GM21515 (cell line): ENCODE measurements around the gene DYNLT4.
"Not testable (repeated sequence)": the region's sequence is repeated elsewhere in the genome, so short reads cannot be mapped to it uniquely, and the experiment has no call there.

Experiments used
- ATAC-seq: cut with Tn5 transposase; IDR thresholded peaks from one replicate; pipeline ENCODE4 v1.9.1; 2021; ENCODE audit not compliant: unreplicated experiment

DYNLT4 gene

DNA sequence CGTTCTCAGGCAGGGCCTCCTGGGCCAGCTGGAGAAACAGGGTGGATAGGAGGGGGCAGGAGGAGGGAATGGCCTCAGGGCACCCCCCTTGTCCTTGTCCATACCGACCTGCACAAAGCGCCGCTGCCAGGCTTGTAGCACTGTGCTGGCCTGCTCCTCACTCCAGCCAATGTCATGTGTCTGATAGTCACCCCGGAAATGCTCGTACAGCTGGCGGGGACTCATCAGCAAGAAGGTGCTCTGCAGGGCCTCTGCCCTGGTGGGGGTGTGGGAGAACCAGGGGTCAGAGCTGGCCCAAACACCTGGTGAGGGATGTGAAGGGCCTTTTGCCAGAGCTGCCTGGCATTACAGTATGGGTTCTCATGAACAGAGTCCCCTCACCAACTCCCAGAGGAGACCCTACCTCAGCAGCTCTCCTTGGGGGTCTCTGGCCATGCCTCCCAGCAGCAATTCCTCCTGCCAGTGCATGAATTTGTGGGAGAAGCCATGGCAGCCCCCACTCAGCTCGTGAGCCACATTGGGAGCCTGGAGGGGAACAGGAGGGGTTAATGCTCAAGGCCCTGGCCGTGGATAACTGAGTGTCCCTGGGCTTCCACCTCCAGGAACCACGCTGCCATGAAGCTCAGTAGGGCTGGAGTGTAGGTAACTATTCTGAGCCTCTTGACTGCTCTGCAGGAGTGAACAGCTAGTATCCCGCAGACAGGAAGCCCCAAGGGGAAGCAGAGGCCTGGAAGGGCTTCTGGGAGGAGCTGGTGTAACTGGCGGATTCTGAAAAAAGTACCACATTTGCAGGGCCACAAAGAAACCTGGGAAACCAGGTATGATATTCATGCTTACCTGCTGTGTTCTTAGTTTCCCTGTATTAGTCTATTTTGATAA lies 22.6 kb upstream of the DYNLT4 start:
- no peak for ATAC-seq

DNA sequence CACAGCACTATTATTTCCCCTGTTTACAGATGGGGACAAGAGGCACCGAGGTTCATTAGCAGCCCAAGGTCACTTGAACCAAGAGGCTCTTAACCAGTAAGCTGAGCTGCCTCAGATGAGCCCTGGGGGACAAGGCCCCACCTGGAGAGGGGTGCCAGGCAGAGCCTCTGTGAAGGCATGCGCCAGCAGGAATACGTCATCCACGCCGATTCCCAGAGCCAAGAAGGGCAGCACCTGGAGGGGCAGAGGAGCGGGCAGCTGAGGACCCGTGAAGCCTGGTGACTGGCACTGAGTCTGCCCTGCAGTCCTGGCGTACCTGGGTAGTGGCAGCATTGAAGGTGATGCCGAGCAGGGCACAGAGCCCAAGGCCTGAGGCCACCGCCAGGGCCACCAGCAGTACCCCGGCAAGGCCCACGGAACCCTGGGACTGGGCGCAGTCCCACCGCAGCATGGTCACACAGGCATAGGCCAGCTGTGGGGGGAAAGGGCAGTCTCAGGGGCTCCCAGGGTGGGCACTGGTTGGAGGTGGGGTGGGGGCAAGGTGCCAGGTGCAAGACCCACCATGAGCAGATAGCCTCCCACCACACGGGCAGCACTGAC lies 21.8 kb upstream of the DYNLT4 start:
- ATAC-seq, result no peak

DNA sequence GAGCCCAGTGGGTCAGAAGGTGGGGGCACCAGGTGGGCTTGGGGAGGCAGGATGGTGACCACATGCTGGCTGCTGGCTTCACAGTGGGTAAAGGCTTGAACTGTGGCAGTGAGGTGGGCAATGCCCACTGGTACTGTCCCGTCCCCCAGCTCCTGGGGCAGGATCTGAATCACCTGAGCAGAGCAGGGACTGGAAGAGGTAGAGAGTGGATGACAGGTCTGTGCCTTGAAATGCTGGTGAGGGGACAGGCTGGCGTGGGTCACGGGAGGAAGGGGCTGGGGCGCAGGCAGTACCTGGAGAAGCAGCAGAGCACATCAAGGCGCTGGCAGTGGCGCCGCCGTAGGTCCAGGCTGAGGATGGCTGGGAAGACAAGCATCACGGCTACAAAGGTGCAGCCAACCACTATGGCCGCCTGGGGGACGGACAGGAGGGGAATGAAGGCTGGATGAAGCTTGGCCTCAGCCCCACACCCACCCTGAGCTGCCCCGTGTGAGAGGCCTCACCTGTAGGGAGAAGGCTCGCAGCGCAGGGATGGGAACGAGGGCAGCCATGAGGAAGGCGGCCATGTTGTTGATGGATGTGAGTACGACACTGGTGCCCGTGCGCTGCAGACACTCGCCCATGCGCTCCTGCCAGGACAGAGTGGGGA lies 21.0 kb upstream of the DYNLT4 start:
- no peak for ATAC-seq

DNA sequence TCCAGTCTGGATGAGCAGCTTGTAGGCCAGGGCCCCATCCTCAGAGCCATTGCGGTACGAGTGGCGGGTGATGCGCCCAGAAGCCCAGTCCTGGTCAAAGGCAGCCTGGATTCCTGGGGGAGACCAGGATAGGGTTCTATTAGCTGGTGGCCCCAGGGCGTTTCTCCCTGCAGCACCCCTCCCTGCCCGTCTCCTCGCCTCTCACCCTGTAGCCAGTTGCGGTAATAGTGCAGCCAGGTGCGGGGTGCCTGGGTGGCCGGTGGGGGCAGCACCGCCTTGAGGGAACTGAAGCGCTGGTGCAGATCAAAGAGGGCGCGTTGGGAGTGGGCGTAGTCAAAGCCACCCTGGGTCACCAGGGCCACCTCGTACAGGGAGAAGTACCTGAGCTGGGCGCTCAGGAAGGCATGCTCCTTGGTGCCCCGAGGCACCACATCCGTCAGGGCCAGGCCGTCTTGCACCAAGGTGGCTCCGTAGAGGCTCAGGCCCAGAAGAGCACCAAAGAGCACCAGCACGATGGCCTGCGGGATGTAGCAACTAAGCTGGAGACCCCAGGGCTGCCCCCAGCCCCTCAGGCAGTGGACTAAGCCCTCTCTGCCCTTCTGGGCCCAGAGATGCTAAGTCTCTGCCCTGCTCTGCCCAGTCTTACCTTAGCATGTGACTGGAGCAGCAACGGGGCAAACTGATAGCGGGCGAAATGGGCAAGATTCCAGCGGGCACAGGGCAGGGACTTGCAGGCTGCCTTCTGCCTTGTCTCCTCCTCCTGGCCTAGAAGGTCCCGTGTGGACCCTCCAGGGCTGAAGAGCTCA lies 20.2 kb upstream of the DYNLT4 start:
- ATAC-seq, result no peak

DNA sequence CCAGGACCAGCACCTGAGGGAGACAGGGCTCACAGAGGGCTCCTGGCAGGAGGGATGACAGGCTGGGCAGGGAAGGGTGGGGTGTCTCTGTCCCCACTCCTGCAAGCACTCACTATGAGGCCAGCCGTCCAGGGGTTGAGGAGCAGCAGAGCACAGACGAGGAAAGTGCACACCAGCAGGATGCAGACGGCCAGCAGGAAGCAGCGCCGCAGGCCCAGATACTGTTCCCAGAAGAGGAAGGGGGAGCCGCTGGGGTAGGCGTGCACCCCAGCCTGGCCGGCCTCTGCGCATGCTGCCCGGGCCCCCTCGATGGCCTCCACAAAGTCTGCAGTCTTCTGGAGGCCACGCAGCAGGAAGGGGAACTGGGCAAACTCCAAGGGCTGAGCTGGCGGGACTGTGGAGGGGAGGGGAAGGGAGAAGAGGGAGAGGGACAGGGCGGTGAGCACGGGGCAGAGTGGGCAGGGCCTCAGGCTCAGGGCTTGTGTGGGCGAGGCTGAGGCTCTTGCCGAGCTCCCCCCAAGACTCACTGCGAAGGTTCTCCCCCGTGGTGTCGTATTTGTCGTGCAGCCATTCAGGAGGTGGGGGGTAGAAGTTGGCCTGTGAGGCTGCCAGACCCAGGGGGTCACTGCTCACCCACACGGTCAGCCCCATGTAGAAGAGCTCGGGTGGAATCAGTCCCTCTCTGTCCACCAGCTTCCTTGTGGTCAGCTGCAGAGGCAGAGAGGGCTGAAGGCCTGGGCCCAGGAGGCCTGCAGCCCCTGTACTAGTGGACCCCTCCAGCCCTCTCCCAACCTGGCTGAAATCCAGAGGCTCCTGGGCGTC lies 19.4 kb upstream of the DYNLT4 start:
- no peak for ATAC-seq

DNA sequence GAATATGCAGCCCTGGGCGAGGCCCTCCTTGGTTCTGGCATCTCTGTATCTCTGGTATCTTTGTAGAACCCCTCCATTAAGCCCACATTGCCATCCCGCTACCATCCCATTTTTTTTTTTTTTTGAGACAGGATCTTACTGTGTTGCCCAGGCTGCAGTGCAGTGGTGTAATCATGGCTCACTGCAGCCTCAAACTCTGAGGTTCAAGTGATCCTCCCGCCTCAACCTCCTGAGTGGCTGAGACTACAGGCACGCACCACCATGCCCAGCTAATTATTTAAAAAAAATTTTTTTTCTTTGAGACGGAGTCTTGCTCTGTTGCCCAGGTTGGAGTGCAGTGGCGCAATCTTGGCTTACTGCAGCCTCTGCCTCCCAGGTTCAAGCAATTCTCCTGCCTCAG lies 17.2 kb upstream of the DYNLT4 start:
- not testable (repeated sequence) for ATAC-seq

DNA sequence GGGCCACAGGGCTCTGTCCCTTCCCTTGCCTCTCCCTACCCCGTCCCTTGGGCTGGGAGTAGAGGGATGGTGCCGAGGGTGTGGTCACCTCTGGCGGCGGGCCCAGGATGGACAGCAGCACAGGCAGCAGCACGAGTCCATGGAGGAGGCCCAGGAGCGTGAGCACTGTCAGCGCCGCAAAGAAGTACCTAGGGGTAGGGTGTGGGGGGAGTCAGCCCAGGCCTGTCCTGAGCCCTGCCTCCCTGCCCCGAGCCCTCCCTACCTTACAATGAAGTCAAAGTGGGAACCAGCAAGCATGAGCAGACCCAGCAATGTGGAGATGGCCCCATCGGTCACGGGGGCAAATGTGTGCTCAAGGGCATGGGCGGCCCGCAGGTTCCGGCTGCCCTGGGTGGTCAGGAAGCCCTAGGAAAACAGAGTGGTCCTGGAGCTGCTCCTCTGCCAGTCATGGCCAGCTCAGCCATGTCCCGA lies 15.9 kb upstream of the DYNLT4 start:
- no peak for ATAC-seq

DNA sequence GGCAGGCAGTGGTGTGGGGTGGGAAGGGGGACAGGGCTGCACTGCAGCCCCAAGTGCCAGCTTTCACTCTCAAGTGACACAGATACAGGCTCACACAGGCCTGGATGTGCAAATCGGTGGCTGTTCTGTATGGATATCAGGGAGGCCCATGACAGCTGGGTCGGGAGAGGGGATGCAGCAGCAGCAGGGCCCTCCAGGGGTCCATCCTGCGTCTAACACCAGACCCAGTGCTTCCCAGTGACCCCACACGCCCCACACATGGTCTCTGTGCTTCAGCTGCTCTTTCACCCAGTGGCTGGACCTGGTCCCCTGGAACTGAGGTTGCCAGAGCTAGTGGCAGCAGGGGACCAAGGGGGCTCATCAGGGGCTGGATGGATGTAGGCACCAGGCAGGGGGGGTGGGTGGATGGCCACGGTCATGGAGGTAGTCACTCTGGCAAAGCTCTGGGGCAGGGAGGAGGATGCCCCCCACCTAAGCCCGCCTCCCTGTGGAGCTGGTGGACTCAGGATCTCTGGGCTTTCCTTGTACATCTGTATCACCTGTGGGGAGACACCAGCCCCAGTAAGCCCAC lies 15.1 kb upstream of the DYNLT4 start:
- no peak for ATAC-seq

DNA sequence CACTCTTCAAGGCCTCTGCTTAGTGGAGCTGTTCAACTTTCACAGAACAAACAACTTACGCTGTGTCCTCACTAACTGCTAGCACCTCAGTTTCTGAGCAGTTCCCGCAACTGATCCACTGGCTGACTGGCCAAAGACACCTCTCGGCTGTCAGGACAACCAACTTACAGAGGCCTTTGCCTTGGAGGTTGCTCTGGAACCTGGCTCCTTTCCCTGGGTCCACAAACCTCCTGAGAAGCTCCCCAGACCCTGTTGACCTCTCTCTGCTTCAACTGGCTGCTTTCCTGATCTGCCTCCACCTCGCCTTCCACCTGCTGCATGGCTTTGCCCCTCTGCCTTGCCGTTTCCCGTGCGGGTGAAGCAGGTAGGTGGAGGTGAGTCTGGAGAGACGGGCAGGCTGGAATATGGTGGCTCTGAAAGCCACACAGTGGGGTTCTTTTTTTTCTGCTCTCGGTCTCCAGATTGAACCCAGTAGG lies 14.1 kb upstream of the DYNLT4 start:
- ATAC-seq, result no peak

DNA sequence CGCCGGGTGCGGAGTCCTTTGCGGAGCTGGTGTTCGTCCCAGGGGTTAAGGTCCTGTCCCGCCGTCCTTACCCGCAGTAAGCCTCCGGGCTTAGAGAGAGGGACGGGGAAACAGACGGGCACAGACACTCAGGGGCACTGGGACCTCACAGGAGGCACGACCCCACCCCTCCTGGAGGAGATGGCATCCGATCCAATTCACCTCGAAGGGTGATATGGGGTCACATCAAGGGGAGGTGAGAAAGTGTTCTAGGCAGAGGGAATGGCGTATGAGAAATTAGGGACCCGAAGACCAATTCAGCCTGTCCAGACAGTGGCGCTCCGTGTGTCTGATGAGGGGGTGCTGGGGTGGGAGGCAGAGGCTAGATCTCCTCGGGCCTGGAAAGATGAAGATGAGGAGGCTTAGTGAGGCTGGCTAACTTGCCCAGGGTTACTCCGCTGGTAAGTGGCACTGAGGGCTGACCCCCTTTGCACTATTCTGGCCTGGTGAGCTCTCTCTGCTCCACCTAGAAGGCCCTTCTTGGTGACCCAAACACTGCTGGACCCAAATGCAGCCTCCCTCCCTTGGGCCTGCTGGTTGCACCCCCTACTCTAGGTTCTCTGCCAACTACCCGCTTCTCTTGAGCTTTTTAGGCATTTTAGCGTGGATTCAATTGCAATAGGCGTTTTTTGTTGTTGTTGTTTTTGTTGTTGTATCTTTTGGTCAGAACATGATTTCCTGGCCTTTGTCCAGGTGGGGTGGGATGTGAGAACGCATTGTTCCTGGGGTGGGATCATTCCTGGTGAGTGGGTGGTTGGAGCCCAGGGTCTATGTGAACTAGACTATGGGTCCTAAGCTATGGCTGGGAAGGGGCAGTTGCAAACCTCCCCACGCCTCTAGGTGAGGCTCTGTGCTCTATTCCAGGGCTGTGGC lies 13.4 kb upstream of the DYNLT4 start:
- ATAC-seq, result no peak

DNA sequence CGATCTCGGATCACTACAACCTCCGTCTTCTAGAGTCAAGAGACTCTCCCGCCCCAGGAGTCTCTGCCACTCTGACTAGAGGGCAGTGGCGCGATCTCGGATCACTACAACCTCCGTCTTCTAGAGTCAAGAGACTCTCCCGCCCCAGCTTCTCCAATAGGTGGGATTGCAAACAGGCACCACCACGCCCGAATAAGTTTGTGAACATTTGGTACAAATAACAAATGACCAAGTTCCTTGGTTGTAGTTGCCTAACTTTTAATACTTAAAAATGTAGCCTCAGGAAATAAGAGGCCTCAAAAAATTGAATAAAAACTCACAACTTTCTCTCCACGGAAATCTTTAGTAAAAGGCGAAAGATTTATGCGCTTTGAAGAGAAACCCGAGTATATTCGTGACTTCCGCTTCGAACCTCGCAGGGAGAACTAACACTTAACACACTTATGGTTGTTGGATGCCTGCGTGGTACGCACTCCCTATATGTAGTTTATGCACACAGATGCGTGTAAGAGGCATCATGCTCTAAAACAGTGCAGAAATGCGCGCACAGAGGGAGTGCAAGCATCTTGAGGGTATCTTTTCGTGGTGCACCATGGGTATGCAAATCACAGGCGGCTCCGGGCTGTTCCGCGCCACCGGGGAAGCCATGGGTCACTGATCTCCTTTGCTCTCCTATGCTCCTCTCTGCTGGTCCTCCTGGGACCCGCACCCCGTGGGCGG lies 12.6 kb upstream of the DYNLT4 start:
- ATAC-seq, result peak; percentile 71

DNA sequence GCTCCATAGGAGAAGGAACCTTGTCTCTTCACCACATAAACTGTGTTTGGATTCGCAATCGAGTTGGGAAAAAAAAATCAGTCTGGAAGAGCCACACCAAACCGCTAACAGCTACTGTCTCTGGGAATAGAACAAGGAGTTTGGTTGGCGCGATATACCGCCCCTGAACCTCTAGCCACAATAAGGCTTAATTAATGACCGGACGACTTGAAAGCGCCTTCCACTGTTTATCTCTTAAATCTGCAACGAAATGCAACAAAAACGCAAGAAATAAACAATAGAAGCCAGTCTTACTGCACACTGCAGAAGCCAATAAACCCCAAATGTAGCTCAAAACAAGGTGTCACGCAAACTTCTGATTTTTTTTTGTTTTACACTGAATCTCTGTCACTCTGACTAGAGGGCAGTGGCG lies 12.1 kb upstream of the DYNLT4 start:
- ATAC-seq, result peak; percentile 7

DNA sequence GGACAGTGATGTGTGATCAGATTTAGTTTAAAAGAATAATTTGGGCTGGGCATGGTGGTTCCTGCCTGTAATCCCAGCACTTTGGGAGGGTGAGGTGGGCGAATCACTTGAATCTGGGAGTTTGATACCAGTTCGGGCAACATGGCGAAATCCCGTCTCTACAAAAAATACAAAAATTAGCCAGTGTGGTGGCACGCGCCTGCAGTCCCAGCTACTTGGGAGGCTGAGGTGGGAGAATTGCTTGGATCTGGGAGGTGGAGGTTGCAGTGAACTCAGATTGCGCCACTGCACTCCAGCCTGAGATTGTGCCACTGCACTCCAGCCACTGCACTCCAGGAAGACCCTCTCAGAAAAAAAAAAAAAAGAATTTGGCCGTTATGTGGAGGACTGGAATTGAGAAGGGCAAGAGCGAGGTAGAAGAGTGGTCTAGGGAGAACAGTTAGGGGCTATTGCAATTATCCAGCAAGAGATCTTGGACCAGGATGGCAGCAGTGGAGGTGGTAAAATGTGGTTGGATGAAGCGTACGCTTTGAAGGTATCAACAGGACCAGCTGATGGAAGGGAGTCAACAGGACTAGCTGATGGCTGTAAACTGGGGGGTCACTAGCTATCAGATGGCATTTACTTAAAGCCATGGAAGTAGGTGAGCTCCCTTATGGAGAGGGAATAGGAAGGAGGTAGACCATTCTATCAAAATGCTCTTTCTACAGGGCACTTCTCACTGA lies 10.8 kb upstream of the DYNLT4 start:
- ATAC-seq, result no peak

DNA sequence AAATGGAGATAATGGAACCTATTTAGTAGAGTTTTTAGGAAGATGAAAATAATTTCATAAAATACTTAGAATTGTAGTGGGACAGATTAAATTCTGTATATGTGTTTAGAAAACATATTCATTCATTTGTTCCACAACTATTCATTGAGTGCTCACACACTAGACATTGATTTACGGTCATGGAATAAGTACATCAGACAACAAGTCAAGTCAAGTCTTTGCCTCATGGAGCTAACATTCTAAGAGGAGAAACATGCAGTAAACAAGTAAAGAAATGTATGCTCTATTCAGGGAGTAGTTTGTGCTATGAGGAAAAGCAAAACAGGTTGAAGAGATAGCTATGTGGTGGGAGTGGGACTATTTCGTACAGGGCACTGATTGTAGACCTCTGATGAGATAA lies 10.2 kb upstream of the DYNLT4 start:
- ATAC-seq, result no peak

DNA sequence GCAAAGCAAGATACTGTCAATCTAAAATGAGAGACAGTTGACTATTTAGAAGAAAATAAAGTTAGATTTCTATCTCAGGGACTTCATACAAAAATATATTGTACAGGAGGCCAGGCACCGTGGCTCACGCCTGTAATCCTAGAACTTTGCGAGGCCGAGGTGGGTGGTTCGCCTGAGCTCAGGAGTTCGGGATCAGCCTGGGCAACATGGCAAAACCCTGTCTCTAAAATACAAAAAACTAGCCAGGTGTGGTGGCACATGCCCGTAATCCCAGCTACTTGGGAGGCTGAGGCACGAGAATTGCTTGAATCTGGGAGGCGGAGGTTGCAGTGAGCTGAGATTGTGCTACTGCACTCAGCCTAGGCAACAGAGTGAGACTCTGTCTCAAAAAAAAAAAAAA lies 8.8 kb upstream of the DYNLT4 start:
- ATAC-seq, result not testable (repeated sequence)

DNA sequence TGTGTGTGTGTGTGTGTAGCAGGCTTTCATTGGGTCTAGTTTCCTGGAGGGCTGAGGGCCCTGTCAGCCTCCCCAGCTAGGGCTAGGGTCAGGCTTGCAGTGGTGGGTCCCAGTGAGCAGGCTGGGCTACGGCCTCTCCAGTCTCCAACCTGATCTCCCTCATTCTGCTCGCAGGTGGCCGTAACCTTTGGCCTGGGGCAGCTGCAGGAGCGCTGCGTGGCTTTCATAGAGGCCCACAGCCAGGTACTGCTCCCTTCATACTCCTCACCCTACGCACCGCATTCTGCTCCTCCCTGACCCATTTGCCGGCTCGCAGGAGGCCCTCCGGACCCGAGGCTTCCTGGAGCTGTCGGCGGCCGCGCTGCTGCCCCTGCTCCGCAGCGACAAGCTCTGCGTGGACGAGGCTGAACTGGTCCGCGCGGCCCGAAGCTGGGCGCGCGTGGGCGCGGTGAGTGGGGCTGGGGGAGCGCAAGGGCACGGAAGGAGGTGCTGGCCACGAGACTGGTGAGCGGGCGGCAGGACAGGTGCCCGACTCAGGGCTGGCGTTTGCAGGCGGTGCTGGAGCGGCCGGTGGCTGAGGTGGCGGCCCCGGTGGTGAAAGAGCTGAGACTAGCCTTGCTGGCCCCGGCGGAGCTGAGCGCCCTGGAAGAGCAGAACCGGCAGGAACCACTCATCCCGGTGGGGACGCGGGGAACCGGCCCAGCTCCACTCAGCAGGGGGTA lies 5.8 kb upstream of the DYNLT4 start:
- no peak for ATAC-seq

DNA sequence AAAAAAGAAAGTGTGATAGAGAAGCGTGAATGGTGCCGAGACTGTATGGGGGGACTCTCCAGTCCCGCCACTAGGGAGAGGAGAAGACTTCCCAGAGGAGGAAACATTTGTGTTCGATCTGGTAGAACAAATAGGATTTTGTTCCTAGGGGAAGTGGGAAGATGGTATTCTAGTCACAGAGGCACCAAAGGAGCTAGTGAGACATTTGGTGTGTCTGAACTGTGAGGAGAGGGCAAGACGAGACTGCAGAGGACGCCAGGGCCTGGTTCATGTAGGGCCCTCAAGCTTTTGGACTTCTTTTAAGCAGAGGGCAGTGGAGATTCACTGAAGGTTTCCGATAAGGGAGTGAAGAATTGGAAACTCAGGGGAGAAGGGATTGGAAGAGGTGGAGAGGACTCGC lies 4.1 kb upstream of the DYNLT4 start:
- ATAC-seq, result no peak
